ENCODE data around the gene GIT2.

DNA sequence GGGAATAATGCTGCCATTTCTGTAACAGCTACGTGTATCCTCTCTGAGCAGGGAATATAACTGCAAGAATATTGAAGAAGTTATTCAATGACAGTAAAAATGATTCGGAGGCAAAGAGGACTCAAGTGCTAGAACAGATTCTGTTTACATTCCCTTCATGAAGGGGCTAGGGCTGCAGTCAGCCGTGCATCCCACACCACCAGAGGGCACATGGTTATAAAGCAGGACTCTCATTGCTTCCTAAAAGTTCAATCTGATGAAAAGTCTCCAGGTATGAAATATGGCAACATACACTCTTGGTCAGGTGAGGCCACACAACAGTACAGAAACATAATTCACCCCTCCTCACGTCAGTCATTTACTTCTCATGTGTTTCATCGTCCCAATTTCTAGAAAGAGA is 62.1 kb downstream of the GIT2 start:
- TF ChIP-seq POLR2A (IDR thresholded peaks at IDR 0.05): no peak
- peak in 4 of 5 experiments; percentile 7 to 19 (median 13) for TF ChIP-seq CTCF (IDR thresholded peaks at IDR 0.05)
- TF ChIP-seq POLR2AphosphoS5 (IDR thresholded peaks at IDR 0.05): no peak

Measured in transverse colon (tissue), 4 donors.